ENCODE measurements around the gene BAIAP2. TPM values are rescaled to one million over a fixed set of nuclear protein-coding genes. Genes with fewer than 3 reads are reported as not detected.
"Not testable (repeated sequence)": the region's sequence is repeated elsewhere in the genome, so short reads cannot be mapped to it uniquely, and the experiment has no call there.

Gene BAIAP2
- total and polyA plus RNA-seq, 4 experiments from 2014 or later, result 2.1 to 7.2 (median 5.5) TPM

DNA sequence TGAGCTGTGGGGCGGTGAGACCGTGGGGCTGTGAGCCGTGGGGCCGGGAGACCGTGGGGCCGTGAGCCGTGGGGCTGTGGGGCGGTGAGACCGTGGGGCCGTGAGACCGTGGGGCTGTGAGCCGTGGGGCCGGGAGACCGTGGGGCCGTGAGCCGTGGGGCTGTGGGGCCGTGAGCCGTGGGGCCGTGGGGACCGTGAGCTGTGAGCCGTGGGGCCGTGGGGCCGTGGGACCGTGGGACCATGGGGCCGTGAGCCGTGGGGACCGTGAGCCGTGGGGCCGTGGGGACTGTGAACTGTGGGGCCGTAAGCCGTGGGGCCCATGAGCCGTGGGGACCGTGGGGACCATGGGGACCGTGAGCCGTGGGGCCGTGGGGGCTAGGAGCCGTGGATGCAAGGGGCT lies 105.7 kb downstream of the BAIAP2 start:
- Mint-ChIP-seq H3K27me3 (peaks cover 2% of the 10 kb centered on the region in 2 donors), H3K4me1 (peaks cover 0 to 3% (median 0%) of the 10 kb centered on the region in 4 donors), H3K27ac (no peak overlapping the region), H3K36me3 (no peaks in the 10 kb centered on the region), H3K9me3 (peaks cover 0 to 3% (median 0%) of the 10 kb centered on the region in 8 donors), H3K4me3 (no peak overlapping the region)
- no peaks in the 10 kb centered on the region for H3K9me3 ChIP-seq (ENCODE audit: control insufficient read depth in 1 of 2, low read length in 2 of 2)
- ChIA-PET CTCF (ENCODE audit: partially characterized antibody) (no interaction called here), POLR2A (ENCODE audit: partially characterized antibody) (interaction anchor here (0.6 to 0.9 kb wide), 2 partner anchors 344 to 377 kb away, joined by 3 to 4 read pairs; no protein-coding TSS in a partner anchor)
- H3K27me3 ChIP-seq (ENCODE audit: insufficient read depth, low read length), result no peaks in the 10 kb centered on the region
- H3K4me3 ChIP-seq (ENCODE audit: low read length in 2 of 2), result no peak overlapping the region
- intact Hi-C loops (cut with micrococcal nuclease), result no loop called here
- no peak overlapping the region for H3K27ac ChIP-seq (ENCODE audit: low read depth, low read length)
- DNase-seq, result no peak
- H3K4me1 ChIP-seq (ENCODE audit: insufficient read depth, low read length), result no peaks in the 10 kb centered on the region
- H3K36me3 ChIP-seq (ENCODE audit: insufficient read depth, low read length), result no peaks in the 10 kb centered on the region

DNA sequence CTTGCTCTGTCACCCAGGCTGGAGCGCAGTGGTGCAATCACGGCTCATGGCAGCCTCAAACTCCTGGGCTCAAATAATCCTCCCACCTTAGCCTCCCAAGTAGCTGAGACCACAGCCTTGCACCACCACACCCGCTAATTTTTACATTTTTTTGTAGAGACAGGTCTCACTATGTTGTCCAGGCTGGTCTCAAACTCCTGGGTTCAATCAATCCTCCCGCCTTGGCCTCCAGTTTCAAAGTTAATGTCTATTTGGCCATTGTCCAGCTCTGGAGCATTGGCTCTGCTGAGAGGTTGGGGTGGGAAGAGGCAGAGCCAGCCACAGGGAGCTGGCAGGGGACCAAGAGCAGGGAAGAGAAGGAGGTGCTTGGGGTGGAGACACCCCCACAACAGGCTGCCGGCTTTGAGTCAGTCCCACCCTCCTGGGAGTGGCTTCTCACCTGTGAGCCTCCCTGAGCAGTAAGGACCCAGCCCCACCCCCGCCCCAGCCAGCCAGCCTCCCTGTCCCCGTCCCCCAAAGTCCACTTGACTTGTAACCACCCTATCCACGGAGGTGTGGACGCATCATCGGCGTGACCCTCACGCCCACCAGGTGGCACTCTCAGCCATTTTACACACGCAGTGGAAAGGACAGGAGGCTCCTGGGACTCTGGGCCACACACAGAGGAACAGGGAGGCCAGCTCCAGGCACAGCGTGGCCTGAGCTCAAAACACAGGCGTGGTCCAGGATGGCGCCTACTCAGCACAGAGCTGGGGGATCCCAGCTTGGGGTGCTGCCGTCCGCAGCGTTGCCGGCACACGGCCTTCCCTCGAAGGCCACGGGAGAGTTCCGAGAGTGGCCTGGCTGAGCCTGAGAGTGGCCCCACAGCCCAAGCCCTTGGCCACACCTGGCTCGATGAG lies 107.6 kb downstream of the BAIAP2 start:
- intact Hi-C loops (cut with micrococcal nuclease), result no loop called here
- H3K27me3 ChIP-seq (ENCODE audit: insufficient read depth, low read length), result no peaks in the 10 kb centered on the region
- no peak overlapping the region for H3K27ac ChIP-seq (ENCODE audit: low read depth, low read length)
- H3K9me3 ChIP-seq (ENCODE audit: control insufficient read depth in 1 of 2, low read length in 2 of 2), result no peaks in the 10 kb centered on the region
- Mint-ChIP-seq H3K36me3 (no peaks in the 10 kb centered on the region), H3K27ac (no peak overlapping the region), H3K4me3 (no peak overlapping the region), H3K9me3 (peaks cover 0 to 3% (median 0%) of the 10 kb centered on the region in 8 donors), H3K27me3 (peaks cover 2% of the 10 kb centered on the region in 2 donors), H3K4me1 (peaks cover 0 to 3% (median 0%) of the 10 kb centered on the region in 4 donors)
- no peaks in the 10 kb centered on the region for H3K4me1 ChIP-seq (ENCODE audit: insufficient read depth, low read length)
- H3K36me3 ChIP-seq (ENCODE audit: insufficient read depth, low read length), result no peaks in the 10 kb centered on the region
- POLR2A ChIA-PET (ENCODE audit: partially characterized antibody), result no interaction called here
- H3K4me3 ChIP-seq (ENCODE audit: low read length in 2 of 2), result no peak overlapping the region
- peak; percentile 41 to 51 (median 49) for DNase-seq
- CTCF ChIA-PET (ENCODE audit: partially characterized antibody), result interaction anchor here (0.7 to 3.2 kb wide), 10 partner anchors 10 to 458 kb away, joined by 3 to 11 read pairs (median 3); partner anchors contain the start of genes NDUFAF8 and TEPSIN

DNA sequence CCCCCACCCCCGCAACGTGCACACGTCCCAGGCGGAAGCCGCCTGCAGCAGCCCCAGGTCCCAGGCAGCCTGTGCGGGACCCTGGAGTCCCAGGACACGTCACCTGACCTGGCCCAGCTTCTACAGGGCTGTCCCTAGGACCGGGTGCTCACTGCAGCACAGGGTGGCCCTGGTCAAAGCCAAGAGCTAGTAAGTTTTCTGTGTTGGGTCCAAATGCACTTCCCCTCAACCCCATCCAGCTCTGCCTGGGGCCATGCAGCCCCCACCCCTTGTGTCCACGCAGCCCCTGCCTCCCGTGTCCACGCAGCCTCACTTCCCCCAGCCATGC lies 108.2 kb downstream of the BAIAP2 start:
- intact Hi-C loops (cut with micrococcal nuclease), result no loop called here
- no peak overlapping the region for H3K27ac ChIP-seq (ENCODE audit: low read depth, low read length)
- no peaks in the 10 kb centered on the region for H3K9me3 ChIP-seq (ENCODE audit: control insufficient read depth in 1 of 2, low read length in 2 of 2)
- no peak overlapping the region for H3K27ac Mint-ChIP-seq
- peaks cover 3% of the 10 kb centered on the region in 2 donors for H3K27me3 Mint-ChIP-seq
- no peaks in the 10 kb centered on the region for H3K36me3 Mint-ChIP-seq
- DNase-seq, result no peak
- H3K4me3 ChIP-seq (ENCODE audit: low read length in 2 of 2), result no peak overlapping the region
- no peaks in the 10 kb centered on the region for H3K36me3 ChIP-seq (ENCODE audit: insufficient read depth, low read length)
- ChIA-PET CTCF (ENCODE audit: partially characterized antibody) (interaction anchor here (0.7 to 3.2 kb wide), 5 partner anchors 96 to 458 kb away, joined by 3 to 11 read pairs (median 3); partner anchors contain the start of genes NDUFAF8 and TEPSIN), POLR2A (ENCODE audit: partially characterized antibody) (no interaction called here)
- no peak overlapping the region for H3K4me3 Mint-ChIP-seq
- H3K4me1 ChIP-seq (ENCODE audit: insufficient read depth, low read length), result no peaks in the 10 kb centered on the region
- H3K9me3 Mint-ChIP-seq, result no peaks in the 10 kb centered on the region
- peaks cover 0 to 3% (median 0%) of the 10 kb centered on the region in 4 donors for H3K4me1 Mint-ChIP-seq
- no peaks in the 10 kb centered on the region for H3K27me3 ChIP-seq (ENCODE audit: insufficient read depth, low read length)

DNA sequence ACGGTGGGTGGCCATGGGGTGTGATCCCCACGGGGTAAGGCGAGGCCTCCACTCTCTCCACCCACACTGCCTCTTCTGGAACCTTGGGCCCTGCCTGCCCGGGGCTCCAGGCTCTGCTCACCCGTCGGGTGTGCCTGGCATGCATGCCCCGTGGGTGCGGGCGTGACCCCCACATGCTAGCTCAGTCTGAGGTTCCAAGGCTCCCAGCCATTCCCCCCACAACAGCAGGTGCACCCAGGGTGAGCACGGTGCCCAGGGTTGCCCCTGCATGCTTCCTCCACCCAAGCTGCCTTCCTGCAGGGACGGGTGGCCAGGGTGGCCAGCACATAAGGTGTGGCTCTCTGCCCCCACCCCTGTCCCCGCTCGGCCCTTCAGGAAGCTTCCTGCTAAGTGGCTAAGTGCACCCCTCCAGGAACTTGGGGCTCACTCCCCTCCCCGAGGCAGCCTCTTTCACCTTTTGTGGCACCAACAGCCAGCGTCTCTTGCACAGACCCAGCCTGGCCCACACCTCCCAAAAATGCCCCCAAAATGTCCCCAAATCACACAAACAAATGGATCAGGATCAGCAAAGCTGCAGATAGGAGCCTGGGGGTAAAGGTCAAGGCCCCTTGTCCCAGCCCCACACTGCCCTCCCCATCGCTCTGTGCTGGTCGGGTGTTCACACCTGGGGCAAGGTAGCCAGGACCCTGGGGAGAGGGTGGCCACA lies 108.9 kb downstream of the BAIAP2 start:
- Mint-ChIP-seq H3K36me3 (no peaks in the 10 kb centered on the region), H3K4me1 (peaks cover 0 to 1% (median 0%) of the 10 kb centered on the region in 4 donors)
- CTCF ChIA-PET (ENCODE audit: partially characterized antibody), result interaction anchor here (1.0 to 3.2 kb wide), 2 partner anchors 95 to 457 kb away, joined by 5 to 11 read pairs; partner anchors contain the start of genes NDUFAF8 and TEPSIN

DNA sequence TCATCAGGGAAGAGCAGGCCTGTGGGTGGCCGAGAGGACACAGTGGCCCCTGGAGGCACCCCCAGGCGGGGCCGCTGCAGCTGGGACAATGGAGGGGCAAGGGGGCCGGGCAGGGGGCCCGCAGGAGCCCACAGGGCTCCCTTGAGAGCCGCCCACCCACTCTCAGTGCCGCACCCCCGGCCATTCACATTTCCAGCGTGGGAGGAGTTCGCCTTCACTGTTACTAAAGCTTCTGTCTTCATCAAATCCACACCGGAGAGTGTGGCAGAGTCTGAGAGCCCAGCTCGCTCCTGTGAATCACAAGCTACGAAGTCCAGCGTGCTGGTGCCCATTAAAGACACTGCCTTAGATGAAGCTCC lies 109.5 kb downstream of the BAIAP2 start:
- ChIA-PET CTCF (ENCODE audit: partially characterized antibody) (interaction anchor here (0.6 kb wide), 1 partner anchor 718 kb away, joined by 3 read pairs; no protein-coding TSS in a partner anchor), POLR2A (ENCODE audit: partially characterized antibody) (no interaction called here)
- Histone ChIP-seq H3K36me3 (ENCODE audit: insufficient read depth, low read length) (no peaks in the 10 kb centered on the region), H3K9me3 (ENCODE audit: control insufficient read depth in 1 of 2, low read length in 2 of 2) (no peaks in the 10 kb centered on the region), H3K4me3 (ENCODE audit: low read length in 2 of 2) (no peak overlapping the region), H3K27me3 (ENCODE audit: insufficient read depth, low read length) (no peaks in the 10 kb centered on the region), H3K4me1 (ENCODE audit: insufficient read depth, low read length) (no peaks in the 10 kb centered on the region), H3K27ac (ENCODE audit: low read depth, low read length) (no peak overlapping the region)
- Mint-ChIP-seq H3K4me1 (peaks cover 0 to 1% (median 0%) of the 10 kb centered on the region in 4 donors), H3K4me3 (no peak overlapping the region), H3K27me3 (peaks cover 5 to 8% of the 10 kb centered on the region in 2 donors), H3K27ac (no peak overlapping the region), H3K36me3 (no peaks in the 10 kb centered on the region), H3K9me3 (no peaks in the 10 kb centered on the region)
- intact Hi-C loops (cut with micrococcal nuclease), result no loop called here
- DNase-seq, result no peak

More for the DNA sequence above, 108.9 kb downstream of the BAIAP2 start:
- Mint-ChIP-seq H3K27me3 (peaks cover 5 to 8% of the 10 kb centered on the region in 2 donors), H3K27ac (no peak overlapping the region), H3K4me3 (no peak overlapping the region), H3K9me3 (no peaks in the 10 kb centered on the region)
- H3K27me3 ChIP-seq (ENCODE audit: insufficient read depth, low read length), result no peaks in the 10 kb centered on the region
- DNase-seq, result no peak
- intact Hi-C loops (cut with micrococcal nuclease), result no loop called here
- POLR2A ChIA-PET (ENCODE audit: partially characterized antibody), result no interaction called here
- H3K4me3 ChIP-seq (ENCODE audit: low read length in 2 of 2), result no peak overlapping the region
- no peak overlapping the region for H3K27ac ChIP-seq (ENCODE audit: low read depth, low read length)
- no peaks in the 10 kb centered on the region for H3K9me3 ChIP-seq (ENCODE audit: control insufficient read depth in 1 of 2, low read length in 2 of 2)
- H3K36me3 ChIP-seq (ENCODE audit: insufficient read depth, low read length), result no peaks in the 10 kb centered on the region
- H3K4me1 ChIP-seq (ENCODE audit: insufficient read depth, low read length), result no peaks in the 10 kb centered on the region

DNA sequence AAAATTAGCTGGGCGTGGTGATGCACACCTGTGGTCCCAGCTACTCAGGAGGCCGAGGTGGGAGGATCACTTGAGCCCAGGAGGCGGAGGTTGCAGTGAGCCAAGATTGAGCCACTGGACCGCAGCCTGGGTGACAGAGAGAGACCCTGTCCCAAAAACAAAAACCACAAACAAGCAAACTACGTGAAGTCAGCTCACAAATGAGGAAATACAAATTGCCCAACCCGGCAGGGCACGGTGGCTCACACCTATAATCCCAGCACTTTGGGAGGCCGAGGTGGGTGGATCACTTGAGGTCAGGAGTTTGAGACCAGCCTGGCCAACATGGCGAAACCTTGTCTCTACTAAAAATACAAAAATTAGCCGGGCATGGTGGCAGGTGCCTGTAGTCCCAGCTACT lies 111.3 kb downstream of the BAIAP2 start:
- H3K4me3 Mint-ChIP-seq; H3K27ac ChIP-seq (ENCODE audit: low read depth, low read length); H3K36me3 ChIP-seq (ENCODE audit: insufficient read depth, low read length); H3K4me1 ChIP-seq (ENCODE audit: insufficient read depth, low read length); POLR2A ChIA-PET (ENCODE audit: partially characterized antibody); H3K9me3 Mint-ChIP-seq; intact Hi-C loops (cut with micrococcal nuclease); H3K4me1 Mint-ChIP-seq; CTCF ChIA-PET (ENCODE audit: partially characterized antibody); H3K36me3 Mint-ChIP-seq; H3K27me3 ChIP-seq (ENCODE audit: insufficient read depth, low read length); H3K4me3 ChIP-seq (ENCODE audit: low read length in 2 of 2); H3K27ac Mint-ChIP-seq; H3K9me3 ChIP-seq (ENCODE audit: control insufficient read depth in 1 of 2, low read length in 2 of 2); DNase-seq: not testable (repeated sequence)
- peaks cover 5 to 10% of the 10 kb centered on the region in 2 donors for H3K27me3 Mint-ChIP-seq

DNA sequence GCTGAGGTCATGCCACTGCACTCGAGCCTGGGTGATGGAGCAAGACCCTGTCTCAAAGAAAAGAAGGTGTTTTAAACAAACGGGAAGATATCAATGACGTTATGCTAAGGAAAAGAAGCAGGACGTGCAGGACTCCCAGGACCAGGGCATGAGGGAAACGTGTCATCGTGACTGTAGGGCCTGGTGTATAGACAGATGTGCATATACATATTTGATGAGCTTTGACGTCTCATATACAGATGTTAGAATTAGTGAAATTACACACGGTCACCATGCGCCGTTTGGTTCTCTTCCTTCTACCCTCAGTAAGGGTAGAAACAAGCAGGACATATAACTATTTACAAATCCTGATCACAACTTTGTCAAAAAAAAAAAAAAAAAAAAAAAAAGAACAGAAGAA lies 112.8 kb downstream of the BAIAP2 start:
- Histone ChIP-seq H3K9me3 (ENCODE audit: control insufficient read depth in 1 of 2, low read length in 2 of 2) (no peaks in the 10 kb centered on the region), H3K4me1 (ENCODE audit: insufficient read depth, low read length) (no peaks in the 10 kb centered on the region), H3K36me3 (ENCODE audit: insufficient read depth, low read length) (no peaks in the 10 kb centered on the region), H3K27ac (ENCODE audit: low read depth, low read length) (no peak overlapping the region), H3K4me3 (ENCODE audit: low read length in 2 of 2) (no peak overlapping the region), H3K27me3 (ENCODE audit: insufficient read depth, low read length) (no peaks in the 10 kb centered on the region)
- Mint-ChIP-seq H3K27ac (no peak overlapping the region), H3K27me3 (peaks cover 8% of the 10 kb centered on the region in 2 donors), H3K4me1 (peaks cover 0 to under 1% (median 0%) of the 10 kb centered on the region in 4 donors), H3K36me3 (no peaks in the 10 kb centered on the region), H3K4me3 (no peak overlapping the region), H3K9me3 (no peaks in the 10 kb centered on the region)
- ChIA-PET CTCF (ENCODE audit: partially characterized antibody) (interaction anchor here (0.7 kb wide), 2 partner anchors 105 to 441 kb away, joined by 3 read pairs; no protein-coding TSS in a partner anchor), POLR2A (ENCODE audit: partially characterized antibody) (no interaction called here)
- DNase-seq, result no peak
- intact Hi-C loops (cut with micrococcal nuclease), result no loop called here

All from CD4-positive, alpha-beta memory T cell (primary cell).